ENCODE data around the gene ELAPOR2.
"Not testable (repeated sequence)": the region's sequence is repeated elsewhere in the genome, so short reads cannot be mapped to it uniquely, and the experiment has no call there.

ELAPOR2 gene, protein sequence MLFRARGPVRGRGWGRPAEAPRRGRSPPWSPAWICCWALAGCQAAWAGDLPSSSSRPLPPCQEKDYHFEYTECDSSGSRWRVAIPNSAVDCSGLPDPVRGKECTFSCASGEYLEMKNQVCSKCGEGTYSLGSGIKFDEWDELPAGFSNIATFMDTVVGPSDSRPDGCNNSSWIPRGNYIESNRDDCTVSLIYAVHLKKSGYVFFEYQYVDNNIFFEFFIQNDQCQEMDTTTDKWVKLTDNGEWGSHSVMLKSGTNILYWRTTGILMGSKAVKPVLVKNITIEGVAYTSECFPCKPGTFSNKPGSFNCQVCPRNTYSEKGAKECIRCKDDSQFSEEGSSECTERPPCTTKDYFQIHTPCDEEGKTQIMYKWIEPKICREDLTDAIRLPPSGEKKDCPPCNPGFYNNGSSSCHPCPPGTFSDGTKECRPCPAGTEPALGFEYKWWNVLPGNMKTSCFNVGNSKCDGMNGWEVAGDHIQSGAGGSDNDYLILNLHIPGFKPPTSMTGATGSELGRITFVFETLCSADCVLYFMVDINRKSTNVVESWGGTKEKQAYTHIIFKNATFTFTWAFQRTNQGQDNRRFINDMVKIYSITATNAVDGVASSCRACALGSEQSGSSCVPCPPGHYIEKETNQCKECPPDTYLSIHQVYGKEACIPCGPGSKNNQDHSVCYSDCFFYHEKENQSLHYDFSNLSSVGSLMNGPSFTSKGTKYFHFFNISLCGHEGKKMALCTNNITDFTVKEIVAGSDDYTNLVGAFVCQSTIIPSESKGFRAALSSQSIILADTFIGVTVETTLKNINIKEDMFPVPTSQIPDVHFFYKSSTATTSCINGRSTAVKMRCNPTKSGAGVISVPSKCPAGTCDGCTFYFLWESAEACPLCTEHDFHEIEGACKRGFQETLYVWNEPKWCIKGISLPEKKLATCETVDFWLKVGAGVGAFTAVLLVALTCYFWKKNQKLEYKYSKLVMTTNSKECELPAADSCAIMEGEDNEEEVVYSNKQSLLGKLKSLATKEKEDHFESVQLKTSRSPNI

DNA sequence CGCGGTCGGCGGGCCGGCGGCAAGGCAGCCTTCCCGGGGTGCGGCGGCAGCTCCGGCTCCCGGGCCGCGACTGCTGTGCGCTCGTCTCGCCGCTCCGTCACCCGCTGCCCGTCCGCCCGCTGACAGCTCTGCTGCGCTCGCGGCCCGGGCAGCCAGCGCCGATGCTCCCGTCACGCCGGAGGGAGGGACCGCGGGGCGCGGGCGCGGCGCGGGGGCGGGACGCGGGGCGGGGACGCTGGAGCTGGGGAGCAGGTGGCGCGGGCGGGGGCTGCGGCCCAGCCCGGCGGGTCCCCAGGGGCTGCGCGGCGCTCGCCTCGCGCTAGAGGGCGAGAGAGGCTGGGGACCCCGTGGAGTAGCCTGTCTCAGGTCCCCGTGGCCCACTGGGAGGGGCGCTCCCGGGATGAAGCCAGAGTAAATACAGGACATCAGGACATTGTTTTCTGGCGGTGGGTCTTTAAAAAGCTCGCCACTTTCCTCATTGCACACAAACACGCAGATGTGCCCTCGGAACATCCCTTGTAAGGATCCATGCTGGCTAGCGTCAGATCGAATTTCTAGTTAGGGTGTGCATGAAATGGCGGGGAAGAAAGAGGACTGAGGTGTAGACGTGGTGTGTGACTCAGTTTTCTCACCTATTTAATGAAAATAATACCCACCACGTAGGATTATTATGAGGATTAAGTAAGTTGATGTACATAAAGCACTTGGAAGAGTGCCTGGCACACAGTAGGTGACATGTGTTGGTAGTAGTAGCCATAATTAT is at the start of gene ELAPOR2:
TSS of gene ELAPOR2 (minus strand) at position 130 of the 763 bp plus-strand sequence. CDS start 141 bp downstream, outside the sequence.
- peak; percentile 92 for DNase-seq

DNA sequence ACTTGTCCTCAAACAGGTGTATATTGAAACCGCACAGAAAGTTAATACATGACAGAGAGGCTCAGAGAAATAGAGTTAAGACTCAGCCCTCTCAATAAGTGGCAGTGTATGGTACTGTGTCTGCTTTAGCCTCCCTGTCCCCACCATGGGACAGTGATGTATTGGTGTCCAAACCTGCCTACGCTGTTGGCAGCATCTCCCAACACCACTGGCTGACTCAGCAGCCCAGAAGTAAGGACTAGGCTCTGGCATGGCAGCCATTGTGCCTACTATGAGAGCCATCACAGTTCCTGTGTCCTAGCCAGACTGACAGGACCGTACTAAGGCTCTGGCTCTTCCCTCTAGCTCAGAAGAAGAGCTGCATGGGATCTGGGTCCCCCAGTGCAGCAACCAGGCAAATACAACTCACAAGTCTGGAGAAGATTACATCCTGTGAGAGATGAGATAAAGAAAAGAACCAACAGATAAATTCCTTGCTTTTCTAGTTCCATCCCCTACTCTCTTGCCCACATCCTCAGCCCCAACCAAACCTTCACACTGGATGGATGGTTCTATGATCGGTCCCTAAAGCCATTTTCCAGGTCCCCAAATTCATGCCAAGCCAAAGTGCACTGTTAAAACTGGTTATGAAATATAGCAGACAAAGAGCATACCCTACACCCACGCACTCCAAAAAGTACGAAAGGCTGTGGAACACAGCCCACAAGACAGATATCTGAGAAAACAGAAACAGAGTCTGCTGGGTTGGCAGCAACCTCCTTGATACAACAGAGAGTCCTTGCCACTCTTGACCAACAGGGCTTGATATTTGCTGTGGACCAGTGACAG is 48.7 kb upstream of the ELAPOR2 start:
- no peak for DNase-seq

DNA sequence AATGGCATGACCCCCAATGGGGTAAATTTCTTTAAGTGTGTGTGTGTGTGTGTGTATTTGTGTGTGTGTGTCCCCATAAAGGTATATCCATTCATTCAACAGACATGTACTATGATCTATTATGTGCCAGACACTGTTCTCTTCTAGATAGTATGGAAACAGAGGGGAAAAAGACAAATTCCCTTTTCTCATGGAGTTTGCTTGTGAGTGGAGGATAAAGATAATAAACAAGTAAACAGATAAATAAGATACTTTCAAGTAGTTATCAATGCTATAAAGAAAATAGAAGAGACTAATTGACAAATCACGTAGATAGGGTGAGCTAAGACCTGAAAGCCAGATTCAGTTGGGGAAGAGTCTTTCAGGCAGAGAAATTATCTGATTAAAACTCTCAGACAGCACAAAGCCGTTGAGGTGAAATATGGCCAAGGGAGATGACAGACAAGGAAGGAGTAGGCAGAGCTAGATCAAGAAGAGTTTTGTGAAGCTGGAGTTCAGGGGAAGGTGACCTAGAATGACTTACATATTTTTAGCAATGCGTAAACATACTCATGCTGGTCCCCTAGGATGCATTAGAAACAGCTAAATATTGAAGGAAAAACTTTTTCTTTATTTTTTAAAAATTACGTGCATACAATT is 47.6 kb upstream of the ELAPOR2 start:
- no peak for DNase-seq

DNA sequence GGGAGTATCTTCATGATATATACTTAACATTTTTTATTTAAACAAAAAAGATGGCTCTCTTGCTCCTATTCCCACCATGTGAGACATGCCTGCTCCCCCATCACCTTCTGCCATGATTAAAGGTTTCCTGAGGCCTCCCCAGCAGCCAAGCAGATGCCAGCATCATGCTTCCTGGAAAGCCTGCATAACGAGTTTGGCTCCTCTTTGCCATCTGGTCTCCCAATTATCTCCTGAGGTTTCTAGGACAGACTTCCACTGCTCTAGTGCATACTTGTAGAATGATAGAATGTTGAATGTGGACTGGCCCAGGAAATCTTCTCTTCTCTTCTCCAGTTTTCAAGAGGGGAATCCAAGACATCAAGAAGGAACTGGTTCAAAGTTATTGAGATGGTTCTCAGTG is 45.9 kb upstream of the ELAPOR2 start:
- no peak for DNase-seq

- DNase-seq: no peak
These were observed 40.9 kb upstream of the ELAPOR2 start for GRCh38 chr7:87100326-87100725.

DNA sequence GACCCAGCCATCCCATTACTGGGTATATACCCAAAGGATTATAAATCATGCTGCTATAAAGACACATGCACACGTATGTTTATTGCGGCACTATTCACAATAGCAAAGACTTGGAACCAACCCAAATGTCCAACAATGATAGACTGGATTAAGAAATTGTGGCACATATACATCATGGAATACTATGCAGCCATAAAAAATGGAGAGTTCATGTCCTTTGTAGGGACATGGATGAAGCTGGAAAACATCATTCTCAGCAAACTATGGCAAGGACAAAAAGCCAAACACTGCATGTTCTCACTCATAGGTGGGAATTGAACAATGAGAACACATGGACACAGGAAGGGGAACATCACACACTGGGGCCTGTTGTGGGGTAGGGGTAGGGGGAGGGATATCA is 37.9 kb upstream of the ELAPOR2 start:
- DNase-seq: not testable (repeated sequence)

GRCh38 chr7:87094322-87094721 is 34.9 kb upstream of the ELAPOR2 start:
- DNase-seq: no peak

DNA sequence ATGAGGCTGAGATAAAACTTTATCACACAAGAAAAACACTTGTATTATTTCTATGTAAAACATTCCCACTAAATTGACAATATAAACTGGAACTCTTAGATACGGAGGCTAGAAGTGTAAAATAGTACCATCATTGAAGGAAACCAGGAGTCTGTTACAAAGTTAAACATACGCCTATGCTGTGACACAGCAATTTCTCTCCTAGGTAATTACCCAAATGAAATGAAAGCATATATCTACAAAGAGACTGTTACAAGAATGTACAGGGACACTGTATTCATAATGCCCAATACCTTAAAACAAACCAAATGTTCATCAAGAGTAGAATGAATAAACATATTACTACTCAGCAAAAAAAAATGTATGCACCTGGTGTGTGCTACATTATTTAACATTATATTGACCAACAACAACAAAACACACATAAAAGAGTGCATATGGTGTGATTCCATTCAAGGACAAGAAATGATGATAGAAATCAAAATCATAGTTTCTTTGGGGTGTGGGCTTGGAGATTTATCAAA is 33.2 kb upstream of the ELAPOR2 start:
- no peak for DNase-seq

GRCh38 chr7:87091487-87092066 is 32.1 kb upstream of the ELAPOR2 start:
- no peak for DNase-seq

DNA sequence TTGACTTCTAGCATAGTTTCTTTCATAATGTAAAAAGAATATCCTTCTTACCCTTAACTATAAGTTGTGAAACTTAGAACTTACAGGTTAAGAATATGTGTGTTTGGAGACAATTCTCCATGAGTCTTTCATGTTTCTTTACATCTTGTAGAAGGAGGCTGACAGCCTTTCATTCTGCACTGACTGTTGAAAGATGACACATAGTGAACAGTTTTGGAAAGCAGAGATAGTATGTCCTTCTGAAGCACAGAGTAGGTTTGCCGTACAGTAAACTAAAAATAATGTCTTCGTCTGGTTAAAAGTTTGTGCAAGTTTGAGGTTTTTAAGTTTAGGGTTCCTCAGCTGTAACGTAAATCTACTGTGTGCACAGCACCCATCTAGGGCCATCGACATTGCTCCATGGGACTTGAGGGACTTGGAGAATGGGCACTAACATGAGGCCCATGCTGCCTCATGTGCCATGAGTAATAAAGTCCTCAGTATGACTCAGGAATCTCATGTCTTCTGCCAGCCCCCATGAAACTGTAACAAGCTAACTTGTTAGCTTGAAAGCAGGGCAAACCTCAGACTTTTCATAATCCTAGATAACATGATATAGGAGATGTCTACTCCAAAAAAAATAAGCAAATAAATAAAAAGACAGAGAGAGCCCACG is 24.5 kb upstream of the ELAPOR2 start:
- DNase-seq: no peak

GRCh38 chr7:87082675-87083074 is 23.2 kb upstream of the ELAPOR2 start:
- no peak for DNase-seq

DNA sequence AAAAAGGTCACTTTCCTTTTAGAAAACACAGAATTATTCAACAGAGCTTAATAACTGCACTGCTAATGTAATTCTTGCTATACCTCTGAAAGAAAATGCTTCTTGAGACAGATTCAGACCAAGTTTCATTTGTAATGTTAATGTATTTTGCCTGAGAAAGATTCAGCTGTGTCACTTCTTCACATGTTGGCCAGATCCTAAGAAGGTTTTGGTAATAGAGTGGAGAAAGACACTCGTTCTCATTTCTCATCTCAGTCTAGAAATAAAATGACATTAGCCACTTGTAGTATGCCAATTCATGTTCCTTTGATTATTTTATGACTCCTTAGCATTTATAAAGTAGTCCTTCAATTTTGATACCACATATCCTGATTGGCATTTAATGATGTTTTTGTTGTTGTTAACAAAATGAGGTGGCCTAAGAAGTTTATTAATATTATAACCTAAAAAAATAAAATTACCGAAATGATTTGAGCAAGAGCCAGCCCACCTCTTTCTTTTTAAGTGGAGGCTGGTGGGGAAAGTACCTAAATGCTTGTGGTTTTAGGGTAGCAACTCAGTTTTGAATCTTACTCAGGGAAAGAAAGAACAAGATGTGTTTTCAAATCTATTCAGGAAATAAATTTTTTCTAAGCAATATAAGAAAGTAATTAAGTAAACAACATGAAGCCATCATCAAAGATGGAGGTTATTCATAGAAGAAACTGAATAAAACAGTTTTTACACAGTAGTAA is 16.4 kb upstream of the ELAPOR2 start:
- DNase-seq: no peak

GRCh38 chr7:87067788-87068187 is 8.3 kb upstream of the ELAPOR2 start:
- no peak for DNase-seq

- DNase-seq: no peak
These were observed 759 bp upstream of the ELAPOR2 start for GRCh38 chr7:87060288-87060537.

- DNase-seq: peak; percentile 62
These were observed 520 bp downstream of the ELAPOR2 start for GRCh38 chr7:87058744-87059524.

DNA sequence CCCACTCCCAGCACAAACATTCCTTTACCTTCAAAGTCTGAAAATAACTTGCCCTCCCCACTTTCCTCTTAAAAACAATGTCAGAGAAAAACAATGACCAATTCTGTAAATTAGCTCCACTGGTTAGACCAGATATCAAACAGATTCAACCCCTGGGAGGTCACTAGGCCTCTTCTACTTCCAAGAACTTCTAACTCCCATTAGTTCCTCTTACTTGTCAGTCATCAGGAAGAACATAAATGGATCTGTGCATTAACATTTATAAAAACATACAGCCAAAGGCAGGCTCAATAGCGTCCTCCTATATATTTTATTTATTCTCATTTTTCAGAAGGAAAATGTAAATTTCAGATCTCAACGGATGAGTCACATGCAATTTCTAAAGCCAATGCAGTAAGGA is 2.2 kb downstream of the ELAPOR2 start:
- DNase-seq: no peak

GRCh38 chr7:87056346-87056745 is 3.1 kb downstream of the ELAPOR2 start:
- no peak for DNase-seq

DNA sequence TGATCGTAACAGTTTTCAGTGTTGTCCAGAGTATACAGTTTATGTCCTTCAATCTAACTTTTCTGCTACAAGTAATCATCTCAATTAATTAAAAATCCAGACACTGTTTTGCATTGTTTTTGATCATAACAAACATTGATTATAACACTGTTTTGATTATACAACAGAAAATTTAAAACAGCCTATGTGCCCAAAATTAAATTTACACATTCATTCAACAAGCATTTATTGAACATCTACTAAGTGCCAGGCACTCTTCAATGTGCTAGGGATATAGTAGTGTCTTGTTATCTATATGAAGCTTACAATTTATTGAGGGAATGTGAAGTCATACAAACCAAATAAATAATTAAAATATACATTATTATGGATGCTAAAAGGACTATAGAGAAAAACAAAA is 10.6 kb downstream of the ELAPOR2 start:
- no peak for DNase-seq

GRCh38 chr7:87046456-87046855 is 13.0 kb downstream of the ELAPOR2 start:
- DNase-seq: no peak
